NCI-H748 (cell line): ENCODE data around the gene NT5DC2.
A peak's percentile ranks its signal among the peaks of the same experiment; 100 is the strongest.
"Not testable (repeated sequence)": the region's sequence is repeated elsewhere in the genome, so short reads cannot be mapped to it uniquely, and the experiment has no call there.

ENCODE experiments used
- DNase-seq: peaks from one replicate; lab custom pipeline; 2025; ENCODE audit not compliant: unreplicated experiment; lab: John Stamatoyannopoulos, UW

NT5DC2 gene

DNA sequence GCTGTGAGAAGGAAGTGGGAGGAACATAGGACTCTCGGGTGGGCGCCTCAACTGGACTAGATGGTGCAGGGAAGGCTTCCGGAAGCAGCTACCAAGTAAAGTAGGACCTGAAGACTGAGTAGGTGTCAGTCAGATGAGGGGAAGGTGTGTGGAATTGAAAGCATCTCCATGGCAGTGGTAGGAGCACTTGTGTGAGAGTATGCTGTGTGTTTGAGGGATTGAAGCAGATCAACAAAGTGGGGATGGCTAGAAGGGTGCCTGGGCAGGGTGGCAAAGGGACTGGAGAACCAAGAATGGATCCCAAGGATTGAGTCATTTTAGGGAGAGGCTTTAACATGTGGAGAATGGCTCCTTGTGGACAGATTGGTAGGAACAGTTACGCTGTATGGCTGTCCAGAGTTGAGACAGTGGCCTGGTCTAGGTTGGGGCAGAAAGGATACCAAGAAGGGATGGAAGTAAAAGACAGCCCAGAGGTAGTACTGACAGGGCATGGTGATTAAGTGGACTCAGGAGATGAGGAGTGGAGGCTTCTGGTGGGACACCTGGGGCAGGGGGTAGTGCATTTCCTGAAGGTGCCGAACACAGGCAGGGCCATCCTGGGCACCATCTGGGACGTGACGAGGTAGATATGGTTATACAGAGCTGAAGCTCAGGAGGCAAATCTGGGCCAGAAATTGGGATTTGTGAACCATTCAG lies 4.2 kb upstream of the NT5DC2 start:
- no peak for DNase-seq

DNA sequence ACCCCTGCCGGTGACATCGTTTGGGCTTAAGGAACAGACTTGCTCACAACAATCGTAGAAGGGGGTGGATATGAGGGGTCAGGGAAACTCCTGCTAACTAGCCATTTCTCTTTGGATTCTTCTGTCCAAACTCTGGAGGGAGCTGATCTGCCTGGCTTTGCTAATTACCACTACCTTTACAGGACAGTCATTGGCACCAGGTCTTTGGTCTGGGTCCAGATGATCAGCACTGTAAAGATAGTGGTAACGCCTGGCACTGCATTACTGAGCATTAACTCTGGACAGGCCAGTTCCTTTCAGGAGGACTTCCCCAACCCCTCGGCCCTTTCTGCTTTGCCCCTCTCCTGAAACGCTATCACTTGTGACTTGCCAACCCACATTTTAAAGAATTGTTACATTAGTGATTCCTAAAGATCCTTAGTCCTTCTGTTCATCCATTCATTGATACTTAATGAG lies 3.5 kb upstream of the NT5DC2 start:
- no peak for DNase-seq

DNA sequence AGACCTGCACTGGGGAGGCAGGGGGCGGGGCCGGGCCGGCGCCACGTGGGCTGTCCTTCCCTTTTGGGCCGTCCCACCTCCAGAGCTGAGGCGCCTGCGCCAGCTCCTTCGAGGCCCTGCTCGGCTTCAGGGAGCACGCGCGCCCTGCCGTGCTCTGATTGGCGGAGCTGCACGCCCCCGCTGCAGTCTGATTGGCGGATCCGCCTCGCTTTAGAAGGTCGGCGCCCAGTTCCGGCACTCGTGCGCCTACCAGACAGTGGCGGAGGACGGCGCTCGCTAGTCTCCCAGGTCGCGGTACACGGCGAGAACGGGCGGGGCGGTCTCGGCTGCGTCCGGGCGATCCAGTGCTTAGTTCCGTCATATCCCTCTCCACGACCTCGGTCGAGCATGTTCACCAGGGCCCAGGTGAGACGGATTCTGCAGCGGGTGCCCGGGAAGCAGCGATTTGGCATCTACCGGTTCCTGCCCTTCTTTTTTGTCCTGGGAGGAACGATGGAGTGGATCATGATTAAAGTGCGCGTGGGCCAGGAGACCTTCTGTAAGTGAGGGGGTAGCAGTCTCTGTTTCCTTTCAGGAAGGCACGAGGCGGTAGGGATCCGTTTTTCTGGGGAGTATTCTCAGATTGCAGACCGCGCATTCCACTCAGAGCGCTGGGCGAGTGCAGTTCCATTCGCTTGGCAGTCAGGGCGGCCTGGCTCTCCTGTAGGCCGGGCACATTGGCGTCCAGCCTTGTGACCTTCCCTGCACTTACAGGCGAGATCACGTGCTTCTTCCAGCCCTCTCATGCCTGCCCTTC lies 2.9 kb upstream of the NT5DC2 start, which contains the start of gene UQCC5:
Gene UQCC5 (plus strand): TSS at position 237 of the 796 bp plus-strand sequence. CDS start 151 bp downstream, at position 388.
- DNase-seq = peak; percentile 98

DNA sequence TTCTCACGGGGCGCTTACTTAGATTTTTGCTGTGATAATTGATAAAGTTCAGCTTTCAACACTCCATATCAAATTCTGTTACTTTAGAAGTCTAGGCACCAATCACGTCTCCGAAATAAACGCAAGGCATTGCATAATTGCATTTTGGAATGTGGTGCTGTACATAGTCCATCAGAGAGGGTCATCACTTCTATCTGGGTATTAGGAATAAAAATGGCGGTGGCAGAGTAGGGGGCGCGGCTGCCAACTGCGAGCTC lies 2.4 kb upstream of the NT5DC2 start:
- no peak for DNase-seq

DNA sequence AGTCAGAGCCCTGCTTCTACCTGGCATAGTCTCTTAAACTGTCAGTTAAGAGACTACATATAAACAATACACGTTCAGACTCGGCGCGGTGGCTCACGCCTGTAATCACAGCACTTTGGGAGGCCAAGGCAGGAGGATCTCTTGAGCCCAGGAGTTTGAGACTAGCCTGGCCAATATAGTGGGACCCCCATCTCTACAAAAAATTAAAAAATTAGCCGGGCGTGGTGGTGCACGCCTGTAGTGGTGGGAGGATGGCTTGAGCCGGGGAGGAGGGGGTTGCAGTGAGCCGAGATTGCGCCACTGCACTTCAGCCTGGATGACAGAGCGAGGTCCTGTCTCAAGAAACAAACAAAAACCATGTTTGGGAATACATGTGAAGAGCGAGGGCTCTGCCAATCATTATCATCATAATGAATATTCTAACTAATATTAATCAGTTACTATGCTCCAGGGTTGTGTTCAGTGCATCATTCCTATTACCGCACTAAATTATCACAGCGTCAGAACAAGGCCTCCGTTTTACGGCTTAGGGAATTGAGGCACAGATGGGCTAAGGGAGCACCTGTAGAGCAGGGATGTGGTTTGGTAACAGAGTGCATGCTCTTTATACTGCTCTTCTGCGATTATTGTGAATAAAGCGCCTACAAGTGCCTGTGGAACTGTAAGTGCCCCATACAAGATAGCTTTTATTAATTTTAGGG lies 1.9 kb upstream of the NT5DC2 start:
- no peak for DNase-seq

DNA sequence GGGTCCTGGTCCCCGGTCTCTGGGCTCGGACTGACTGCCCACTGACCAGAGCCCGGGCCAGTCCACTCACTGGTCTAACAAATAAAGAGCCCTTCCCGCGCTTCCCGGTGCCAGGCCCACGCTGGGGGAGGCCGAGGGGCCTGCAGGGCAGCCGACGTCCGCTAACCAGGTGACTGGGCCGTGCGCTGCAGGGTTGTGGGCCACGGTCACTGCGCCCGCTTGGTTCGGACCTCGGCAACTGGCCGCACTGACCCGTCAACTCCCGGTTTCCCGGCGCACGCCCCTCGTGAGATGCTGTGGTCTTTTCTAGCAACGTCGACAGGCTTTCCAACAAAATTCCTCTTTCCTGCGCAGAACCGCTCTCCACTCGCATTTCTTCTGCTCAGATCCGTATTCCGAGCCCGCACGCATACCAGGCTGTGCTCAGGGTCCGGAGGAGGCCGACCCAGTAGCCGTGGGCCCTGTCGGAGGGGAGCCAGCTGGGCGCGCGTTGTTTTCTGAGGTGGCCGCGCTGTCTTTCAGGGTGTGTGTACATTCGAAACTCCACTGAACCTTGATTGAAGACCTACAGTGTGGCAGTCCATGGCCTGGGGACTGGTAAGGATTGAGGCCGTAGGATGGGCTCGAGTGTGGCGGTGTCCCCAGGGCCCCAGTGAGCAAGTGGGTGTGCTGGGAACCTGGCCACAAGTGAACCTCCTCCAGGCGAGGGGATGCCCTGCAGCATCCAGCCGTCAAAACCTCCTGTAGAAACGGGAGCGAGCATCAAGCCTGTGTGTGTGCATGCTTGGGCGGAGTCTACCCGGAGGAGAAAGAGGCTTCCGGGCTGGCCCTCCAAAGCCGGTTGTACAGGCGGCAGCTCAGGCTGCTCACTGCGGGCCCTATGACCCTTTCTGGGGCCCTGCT lies 875 bp upstream of the NT5DC2 start:
- DNase-seq = peak; percentile 65

DNA sequence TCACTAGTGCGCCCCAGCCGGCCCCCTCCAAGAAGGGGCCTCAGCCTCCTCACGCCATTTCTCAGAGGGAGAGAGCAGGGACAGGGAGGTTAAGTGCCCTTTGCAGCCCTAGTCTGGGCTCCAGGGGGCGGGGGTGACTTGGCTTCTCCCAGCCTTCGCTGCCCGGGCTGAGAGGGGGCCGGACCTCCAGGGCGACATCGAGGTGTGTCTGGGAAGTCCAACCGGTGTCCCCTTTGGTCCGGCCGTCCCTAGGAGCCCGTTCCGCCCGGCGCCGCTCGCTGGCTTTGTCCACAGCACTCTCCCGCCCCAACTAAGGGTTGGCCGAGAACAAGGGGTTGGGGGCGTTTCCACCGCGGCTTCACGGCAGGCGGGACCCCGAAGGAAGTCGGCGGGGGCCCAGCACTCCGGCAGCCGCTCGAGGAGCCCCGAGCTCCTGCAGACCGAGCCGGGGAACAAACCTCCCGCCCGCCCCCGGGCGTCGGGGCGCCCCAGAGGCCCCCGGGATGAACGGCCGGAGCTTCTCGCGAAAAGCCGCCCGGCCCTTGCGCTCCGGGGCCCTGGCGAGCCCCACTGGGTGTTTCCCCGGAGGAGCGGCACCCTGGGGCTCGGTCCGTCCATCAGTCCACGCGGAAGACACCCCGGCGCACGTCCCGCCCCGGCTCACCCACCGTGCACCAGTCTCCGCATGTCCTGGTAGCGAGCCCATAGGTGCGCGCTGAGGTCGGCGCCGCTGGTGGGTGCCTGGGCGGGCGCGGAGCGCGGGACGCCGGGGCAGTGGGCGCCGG lies 627 bp downstream of the NT5DC2 start:
- peak; percentile 32 for DNase-seq

DNA sequence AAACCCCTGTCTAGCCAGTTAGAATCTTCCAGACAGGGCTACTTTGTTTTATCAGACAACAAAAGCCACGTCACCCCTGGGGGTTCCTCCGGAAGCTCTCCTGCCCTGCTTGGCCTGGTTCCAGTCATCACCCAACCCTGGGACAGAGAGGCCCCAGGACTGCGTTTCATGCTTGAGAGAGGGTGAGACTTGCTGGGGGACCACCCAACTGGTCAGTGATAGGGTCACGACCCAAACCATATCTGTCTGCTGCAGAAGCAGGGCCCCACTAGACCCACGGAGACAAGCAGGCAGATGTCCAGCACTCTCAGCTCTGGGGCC lies 1.2 kb downstream of the NT5DC2 start:
- peak; percentile 16 for DNase-seq

DNA sequence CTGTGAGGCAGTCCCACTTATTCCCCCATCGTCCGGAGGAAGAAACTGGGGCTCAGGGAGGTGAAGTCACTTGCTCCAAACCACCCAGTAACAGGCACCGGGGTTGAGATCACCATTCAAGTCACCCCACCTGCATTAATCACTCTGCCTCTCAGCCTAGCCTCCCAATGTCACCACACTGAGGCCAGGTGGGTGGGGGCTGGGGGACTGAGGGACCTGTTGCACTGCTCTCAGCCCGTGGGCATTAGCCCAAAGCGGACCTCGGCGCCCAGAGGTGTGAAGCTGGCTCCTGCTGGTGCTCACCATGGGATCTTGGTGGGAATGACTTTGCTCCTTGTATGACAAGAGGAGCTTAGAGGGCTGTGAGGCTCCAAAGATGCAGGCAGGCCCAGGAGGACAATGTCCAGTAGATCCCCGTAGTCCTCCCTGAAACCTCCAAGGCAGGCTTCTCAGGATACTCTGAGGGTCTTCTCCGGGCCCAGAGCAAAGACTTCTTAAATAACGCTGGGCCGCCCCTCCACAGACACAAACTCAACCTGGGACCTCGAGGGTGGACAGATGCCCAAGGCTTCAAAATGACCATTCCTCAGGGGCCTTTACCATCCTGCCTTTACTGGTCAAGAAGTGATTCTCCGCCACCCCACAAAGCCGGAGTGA lies 1.7 kb downstream of the NT5DC2 start:
- DNase-seq = no peak

DNA sequence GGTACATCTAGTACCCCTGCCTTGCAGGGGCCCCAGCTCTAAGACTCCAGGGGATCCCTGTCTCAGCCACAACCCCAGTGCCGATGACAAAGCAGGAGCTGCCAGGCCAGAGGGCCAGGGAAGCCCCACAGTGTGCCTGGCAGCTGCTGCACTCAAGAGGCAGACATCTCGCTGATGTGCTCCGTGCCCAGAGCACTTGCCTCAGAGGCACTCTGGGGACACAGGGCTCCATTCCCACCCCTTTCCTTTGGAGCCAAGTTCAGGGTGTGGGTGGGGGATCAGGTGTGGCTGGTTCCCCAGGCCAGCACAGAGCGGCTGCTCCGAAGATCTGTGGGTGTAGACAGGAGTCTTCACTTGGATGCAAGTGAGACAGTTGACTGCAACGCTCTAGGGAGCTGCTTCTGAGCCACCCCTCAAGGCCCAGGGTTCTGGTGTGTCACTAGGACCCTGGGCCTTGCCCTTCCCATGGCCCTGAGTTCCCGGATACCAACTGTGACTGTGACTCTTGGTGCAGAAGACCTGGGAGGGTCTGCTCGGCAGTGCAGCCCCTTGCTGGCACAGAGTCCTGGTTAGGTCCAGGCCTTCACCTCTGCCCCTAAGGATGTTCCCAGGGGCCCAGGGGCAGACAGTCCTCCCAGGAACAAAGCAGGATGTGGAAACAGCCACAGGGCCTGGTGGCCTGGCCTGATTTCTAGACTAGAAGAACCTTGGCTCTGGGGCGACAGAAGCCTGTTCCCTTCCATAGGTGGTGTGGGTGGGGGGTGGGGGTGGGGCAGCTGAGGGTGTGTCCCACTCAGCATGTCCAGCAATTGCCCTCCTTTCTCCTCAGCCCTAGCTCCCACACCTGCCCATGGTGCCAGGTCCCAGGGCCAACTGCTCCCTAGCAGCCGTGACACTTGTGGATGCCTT lies 2.5 kb downstream of the NT5DC2 start:
- DNase-seq = no peak

DNA sequence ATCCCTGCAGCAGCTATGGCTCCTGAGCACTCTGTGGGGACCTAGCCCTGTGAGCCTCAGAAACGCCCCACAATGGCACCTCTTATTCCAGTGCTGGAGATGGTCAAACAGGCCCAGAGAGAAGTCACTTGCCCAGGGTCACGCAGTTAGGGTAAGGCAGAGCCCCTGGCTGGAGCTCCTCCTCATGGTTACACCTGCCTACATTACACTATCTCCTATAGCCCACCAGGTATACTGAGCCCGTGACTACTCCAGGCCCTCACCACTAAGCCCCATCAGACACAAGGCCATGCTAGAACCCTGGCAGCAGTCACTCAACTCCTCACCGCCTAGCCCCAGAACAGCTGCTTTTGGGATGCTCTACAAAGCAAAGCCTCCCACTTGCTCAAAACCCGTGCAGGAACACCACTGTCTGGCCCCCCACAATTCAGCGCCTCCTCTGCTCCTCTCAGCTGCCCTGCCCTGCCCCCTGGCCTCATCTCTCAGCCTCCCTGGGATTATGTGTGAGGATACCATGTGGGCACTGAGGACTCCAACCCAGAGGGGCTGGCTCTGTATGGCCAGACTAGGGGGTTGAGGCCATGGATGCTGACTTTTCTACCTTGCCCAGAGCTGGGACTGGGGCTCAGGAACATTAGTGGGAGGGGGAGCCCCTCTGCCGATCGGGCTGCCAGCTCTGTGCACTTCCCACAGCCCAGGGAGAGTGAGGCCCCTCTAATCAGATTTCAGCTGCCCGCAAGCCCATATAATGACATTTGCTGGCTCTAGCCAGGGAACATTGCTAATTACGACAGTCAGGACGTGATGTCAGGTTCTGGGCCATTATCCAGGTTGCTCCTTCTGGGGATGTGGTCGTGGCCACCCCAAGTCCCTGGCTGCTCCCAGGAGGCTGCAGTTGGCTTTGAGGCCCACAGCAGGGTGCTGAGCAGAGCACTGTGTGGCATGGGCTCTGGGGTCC lies 4.0 kb downstream of the NT5DC2 start:
- DNase-seq = no peak

DNA sequence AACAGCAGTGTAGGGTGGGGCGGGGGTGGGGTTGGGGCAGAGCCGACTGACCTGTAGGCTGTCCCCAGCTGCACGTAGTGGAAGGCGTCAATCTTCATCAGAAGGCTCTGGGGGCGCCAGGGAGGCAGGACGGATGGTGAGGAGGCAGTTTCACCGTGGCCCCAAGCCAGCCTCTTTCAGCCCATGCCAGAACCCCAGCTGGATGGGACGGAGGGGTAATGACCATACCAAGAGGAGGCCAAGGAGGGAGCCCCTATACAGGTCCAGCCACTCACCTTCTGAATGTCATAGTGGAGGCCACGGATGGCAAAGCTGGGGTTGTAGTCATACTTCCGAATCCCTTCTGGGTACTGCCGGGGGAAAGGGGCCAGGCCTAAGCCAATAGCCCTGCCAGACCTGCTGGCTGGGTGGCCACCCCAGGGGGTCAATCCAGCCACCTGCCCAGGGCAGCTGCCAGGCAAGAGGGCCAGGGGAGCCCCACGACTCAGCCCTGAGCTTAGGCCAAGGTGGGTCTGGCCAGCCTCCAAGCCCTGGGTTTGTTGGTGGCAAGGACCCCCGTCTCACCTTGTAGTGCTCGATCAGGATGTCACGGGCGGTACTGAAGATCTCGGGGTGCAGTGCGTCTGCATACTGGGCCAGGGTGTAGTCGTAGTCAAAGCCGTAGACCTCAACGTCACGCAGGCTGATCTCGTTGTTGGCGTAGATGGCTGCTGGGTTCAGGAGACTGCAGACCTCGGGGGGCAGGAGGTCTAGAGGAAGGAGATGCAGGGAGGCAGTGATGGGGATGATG lies 4.9 kb downstream of the NT5DC2 start:
- DNase-seq = no peak

DNA sequence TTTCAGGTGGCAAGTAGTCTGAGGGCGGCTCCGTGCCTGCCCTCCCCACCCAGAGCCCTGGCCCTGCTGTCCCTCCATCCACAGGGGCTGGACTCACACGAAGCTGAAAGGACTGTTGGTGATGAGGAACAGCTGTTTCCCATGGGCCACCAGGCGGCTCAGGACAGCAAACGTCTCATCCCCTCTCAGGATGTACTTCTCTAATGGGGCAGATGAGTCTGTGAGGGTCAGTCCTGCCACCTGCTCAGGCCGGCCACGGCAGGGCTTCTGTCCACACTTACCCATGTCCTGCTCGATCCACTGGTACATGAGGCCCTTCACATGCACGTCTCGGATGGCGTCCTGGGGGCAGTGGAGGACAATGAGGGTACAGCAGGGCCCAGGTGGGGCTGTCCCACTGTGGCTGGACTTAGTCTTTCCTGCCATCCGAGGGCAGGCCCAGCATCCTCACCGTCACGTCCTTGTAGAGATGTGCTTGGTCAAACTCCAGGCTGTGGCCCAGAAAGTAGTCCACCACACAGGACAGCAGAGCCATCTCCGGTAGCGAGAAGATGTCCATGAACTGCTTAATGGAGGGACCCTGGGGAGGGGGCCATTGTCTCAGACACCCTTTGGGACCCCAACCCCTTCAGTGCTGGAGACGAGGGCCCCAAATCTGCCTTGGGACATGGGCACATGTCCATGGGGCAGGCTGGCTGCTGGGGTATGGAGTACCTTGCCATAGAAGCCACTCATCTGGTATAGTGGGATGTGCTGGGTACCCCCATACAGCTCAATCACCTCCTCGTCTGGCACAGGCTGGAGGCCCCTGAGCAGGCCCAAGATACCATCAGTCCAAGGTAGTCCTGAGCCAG lies 5.7 kb downstream of the NT5DC2 start:
- DNase-seq = no peak

DNA sequence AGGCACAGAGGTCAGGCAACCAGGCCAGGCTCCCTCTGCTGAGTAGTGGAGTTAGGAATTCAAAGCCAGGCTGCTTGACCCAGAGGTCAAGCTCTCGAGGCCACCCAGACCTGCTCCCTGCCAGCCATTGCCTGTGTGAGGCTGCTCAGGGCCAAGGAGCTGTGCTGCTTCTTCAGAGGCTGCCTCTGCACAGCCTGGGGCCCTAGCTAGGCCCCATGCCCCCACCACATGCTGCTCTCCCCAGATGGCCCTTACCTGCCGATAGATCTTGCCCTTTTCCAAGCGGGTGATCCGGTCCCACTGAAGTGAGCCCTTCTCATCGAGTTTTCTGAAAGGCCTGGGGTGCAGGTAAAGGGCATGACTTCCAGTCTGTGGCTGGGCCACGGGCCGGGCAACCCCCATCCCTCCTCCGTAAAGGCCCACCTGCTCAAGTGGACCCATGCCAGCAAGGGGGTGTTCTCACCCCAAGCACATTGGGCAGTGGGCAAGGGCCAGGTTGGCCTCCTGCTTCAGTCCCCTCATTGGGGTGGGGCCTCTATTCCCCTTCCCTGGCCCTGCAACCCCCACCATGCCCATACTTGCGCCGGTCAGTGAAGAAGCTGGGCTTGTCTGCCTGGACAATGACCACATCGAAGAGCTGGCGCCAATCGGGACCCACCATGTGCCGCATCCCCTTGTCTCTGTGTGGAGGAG lies 6.5 kb downstream of the NT5DC2 start:
- no peak for DNase-seq

DNA sequence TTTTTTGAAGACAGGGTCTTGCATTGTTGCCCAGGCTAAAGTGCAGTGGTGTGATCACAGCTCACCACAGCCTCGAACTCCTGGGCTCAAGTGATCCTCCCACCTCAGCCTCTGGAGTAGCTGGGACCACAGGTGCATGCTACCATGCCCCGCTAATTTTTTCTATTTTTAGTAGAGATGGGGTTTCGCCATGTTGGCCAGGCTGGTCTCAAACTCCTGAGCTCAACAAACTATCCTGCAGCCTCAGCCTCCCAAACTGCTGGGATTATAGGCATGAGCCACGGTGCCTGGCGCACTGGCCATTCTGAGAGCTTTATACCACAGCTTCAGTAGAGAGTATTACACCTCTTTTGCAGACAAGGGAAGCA lies 7.0 kb downstream of the NT5DC2 start:
- DNase-seq = not testable (repeated sequence)
